NT2/D1 (cell line): ENCODE data around the gene ACSF3.

Source experiments
- SUZ12 ChIP-seq: IDR thresholded peaks from 2 replicates; pipeline ENCODE4 v1.6.1; 2011; ENCODE audit not compliant: insufficient read length, insufficient read depth; ENCODE audit errors: extremely low read depth
- YY1 ChIP-seq: IDR thresholded peaks from 2 replicates; pipeline ENCODE4 v1.6.1; 2011; ENCODE audit not compliant: insufficient read length, insufficient read depth
- ZNF274 ChIP-seq: IDR thresholded peaks from 2 replicates; pipeline ENCODE4 v1.6.1; 2011; ENCODE audit warnings: mild to moderate bottlenecking, low read depth, low read length

GRCh38 chr16:89138513-89138795, 44.8 kb downstream of the ACSF3 start:
- TF ChIP-seq YY1: no peak
- TF ChIP-seq SUZ12: no peak
- no peak for TF ChIP-seq ZNF274
